SH-SY5Y (cell line): ENCODE data around the gene NQO1.

ENCODE experiments used
- GATA2 ChIP-seq: IDR thresholded peaks from 2 replicates; pipeline ENCODE4 v1.6.1; 2011; ENCODE audit warnings: mild to moderate bottlenecking, low read depth, low read length
- GATA3 ChIP-seq: IDR thresholded peaks from 2 replicates; pipeline ENCODE4 v1.6.1; 2011; ENCODE audit warnings: low read depth, mild to moderate bottlenecking, low read length, moderate library complexity

GRCh38 chr16:69707920-69708683, 18.3 kb downstream of the NQO1 start:
- no peak for TF ChIP-seq GATA2
- TF ChIP-seq GATA3: no peak
